HFF-Myc (cell line): Measurements from ENCODE around the gene HSP90AA1.
A peak's percentile ranks its signal among the peaks of the same experiment; 100 is the strongest.

Experiments used
- DNase-seq: peaks from one replicate; pipeline ENCODE4 v3.0.0-alpha.2; 2011; ENCODE audit warnings: low read depth; ENCODE audit errors: extremely low read depth
- H3K4me3 ChIP-seq: replicated peaks from 2 replicates; pipeline ENCODE4 v1.5.1; 2011; ENCODE audit warnings: low read depth, mild to moderate bottlenecking, control low read depth, low read length
- TF ChIP-seq, protein P1 (sequence below): IDR thresholded peaks from 2 replicates; pipeline ENCODE4 v1.5.1; 2012; ENCODE audit warnings: mild to moderate bottlenecking, low read depth, low read length, control low read depth; ENCODE audit errors: missing control alignments

HSP90AA1 gene

DNA sequence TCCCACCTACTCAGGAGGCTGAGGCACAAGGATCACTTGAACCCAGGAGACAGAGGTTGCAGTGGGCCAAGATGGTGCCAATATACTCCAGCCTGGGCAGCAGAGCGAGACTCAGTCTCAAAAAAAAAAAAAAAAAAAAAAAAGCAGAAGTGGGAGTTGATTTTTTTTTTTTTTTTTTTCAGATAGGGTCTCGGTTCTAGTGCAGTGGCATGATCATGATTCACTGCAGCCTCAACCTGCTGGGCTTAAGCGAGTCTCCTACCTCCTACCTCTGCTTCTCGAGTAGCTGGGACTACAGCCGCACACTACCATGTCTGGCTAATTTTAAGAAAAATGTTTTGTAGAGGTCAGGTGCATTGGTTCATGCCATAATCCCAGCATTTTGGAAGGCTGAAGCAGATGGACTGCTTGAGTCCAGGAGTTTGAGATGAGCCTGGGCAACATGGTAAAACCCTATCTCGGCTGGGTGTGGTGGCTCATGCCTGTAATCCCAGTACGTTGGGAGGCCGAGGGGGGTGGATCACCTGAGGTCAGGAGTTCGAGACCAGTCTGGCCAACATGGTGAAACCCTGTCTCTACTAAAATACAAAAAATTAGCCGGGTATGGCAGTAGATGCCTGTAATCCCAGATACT, 16.3 kb upstream of the HSP90AA1 start:
- TF ChIP-seq, protein P1, sequence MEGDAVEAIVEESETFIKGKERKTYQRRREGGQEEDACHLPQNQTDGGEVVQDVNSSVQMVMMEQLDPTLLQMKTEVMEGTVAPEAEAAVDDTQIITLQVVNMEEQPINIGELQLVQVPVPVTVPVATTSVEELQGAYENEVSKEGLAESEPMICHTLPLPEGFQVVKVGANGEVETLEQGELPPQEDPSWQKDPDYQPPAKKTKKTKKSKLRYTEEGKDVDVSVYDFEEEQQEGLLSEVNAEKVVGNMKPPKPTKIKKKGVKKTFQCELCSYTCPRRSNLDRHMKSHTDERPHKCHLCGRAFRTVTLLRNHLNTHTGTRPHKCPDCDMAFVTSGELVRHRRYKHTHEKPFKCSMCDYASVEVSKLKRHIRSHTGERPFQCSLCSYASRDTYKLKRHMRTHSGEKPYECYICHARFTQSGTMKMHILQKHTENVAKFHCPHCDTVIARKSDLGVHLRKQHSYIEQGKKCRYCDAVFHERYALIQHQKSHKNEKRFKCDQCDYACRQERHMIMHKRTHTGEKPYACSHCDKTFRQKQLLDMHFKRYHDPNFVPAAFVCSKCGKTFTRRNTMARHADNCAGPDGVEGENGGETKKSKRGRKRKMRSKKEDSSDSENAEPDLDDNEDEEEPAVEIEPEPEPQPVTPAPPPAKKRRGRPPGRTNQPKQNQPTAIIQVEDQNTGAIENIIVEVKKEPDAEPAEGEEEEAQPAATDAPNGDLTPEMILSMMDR, result no peak
- DNase-seq, result no peak
- H3K4me3 ChIP-seq, result no peak overlapping the region

DNA sequence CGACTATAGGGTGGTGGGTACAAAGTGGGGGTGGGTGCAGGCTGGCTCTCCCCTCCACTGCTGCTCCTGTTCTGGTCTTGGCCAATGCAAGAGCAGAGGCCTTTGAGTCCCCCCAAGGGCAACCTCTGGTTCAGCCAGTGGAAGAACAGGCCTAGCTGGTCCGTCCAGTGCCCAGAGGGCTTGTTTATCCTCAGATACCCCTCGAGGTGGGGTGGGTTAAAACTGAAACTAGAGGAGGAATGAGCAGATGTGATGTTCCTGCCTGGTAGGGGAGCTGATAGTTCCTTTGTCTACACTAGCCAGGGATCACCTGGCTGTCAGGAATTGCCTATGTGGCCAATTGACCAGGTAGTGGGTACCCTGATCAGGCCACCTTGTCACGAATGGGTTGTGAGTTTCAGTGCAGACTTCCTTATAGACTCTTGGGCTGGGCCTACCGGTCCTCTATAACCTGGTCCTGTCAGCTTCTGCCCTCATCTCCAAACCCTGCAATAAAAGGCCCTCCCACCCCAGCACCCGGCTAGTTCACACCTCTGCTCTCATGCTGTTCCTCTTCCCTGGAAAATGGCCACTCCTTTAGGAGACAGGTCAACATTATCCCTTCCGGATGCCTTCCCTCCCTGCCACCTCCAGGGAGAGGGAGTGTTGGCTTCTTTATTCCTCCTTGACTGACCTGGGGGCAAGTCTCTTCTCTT, 10.7 kb upstream of the HSP90AA1 start:
- no peak overlapping the region for H3K4me3 ChIP-seq
- TF ChIP-seq, protein P1, result no peak
- DNase-seq, result no peak

DNA sequence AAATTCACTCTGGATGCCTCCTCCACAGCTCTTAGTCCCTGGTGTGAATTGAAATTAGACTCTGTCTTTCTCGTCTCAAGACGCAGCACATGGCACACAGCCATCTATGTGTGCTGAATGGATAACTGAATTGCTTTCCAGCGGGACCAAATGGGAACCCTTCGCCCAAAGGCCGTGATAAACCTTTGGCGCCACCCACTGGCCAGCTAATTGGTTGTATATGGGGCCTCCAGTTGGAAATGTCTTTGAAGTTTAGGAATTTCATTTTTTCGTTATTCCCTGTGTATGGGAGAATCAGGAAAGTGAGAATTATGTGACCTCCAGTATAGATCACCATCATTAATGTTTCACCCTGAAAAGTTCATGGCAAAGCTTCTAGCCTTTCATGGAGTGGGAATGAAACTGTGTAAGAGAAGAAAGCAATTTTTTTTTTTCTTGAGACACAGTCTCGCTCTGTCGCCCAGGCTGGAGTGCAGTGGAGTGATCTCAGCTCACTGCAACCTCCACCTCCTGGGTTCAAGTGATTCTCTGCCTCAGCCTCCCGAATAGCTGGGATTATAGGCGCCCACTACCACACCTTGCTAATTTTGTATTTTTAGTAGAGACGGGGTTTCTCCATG, 9.8 kb upstream of the HSP90AA1 start:
- no peak overlapping the region for H3K4me3 ChIP-seq
- peak; percentile 56 for DNase-seq
- TF ChIP-seq, protein P1, result peak; percentile 88

DNA sequence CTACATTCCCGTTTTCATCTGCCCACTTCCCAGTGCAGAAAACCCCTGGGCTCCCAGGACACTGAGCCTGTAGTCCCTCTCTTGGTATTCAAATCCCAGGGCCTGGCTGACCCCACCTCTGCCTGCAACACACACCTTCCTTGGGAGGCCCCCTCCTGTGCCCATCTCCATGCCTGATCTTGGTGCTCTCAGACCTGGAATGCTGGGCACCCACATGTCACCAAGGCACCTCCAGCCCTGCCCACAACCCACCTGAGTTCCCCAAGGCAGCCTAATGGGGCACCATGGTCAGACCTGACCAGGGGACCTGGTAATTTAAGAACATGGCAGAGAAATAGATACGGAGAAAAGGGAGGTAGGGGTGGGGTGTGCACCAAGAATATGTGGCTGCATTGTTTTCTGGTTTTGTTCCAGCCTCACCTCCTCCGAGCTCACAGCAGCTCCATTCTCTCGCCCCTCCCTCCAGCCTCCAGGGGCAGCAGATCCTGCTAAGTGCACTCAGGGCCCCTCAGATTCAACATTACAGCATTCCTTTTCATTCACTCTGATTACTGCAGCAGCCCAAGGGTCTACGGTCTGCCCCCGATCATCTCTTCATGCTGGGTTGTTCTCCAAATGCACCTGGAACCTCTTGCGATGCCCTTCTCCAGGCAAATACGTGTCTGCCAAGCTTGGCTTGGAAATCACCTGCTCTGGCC, 9.2 kb upstream of the HSP90AA1 start:
- no peak for DNase-seq
- TF ChIP-seq, protein P1, result no peak
- H3K4me3 ChIP-seq, result no peak overlapping the region

DNA sequence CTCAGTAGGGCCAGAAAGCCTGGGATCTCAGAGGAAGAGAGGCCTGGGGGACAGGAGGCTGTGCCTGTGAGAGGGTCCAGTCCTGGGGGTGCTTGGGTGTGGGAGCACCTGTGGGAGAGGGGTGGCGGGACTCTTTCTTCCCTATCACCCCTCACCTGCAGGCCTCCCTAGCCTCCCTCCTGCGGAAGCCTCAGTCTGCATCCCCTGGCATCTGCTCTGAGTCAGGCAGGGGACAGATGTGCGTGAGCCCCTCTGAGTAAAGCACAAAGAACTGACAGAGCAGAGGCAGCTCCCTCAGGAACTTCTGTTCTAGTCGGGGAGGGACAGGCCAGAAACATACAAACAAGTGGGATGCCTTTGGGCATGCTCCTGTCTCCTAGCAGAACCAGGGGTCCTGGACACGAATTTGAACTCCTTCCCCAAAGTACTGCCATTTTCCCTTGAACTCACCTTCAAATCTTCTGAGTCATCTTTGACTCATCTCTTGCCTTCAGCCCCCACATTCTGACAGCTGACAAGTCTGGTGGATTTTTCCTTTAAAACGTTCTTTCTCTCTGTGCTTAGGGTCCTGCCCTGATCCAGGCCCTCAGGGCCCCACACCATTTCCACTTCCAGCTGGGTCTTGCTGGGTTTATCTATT, 8.5 kb upstream of the HSP90AA1 start:
- DNase-seq, result no peak

DNA sequence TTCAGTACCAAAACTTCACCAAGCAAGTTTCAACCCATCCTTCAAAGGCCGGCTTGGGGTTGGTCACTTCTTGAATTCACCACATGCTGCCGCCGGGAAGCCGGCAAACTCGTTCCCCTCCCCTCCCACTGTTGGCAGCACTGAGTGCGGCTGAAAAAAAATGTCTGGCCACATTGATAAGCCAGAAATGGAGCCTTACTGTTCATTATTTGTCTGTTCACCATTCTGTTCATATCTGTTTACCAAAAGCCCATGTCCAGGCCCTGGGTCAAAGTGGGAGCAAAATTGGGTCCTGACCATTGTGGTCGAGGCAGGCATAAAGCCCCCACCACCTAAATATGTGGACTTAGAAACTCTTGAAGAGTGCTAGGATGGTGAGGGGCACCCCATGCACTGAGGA, 7.3 kb upstream of the HSP90AA1 start:
- H3K4me3 ChIP-seq, result no peak overlapping the region
- TF ChIP-seq, protein P1, result no peak
- no peak for DNase-seq

More for the DNA sequence above, 8.5 kb upstream of the HSP90AA1 start:
- TF ChIP-seq, protein P1, result no peak
- H3K4me3 ChIP-seq, result no peak overlapping the region
